HG03064 (cell line): Measurements from ENCODE around the gene CELA1.
"Not testable (repeated sequence)": the region's sequence is repeated elsewhere in the genome, so short reads cannot be mapped to it uniquely, and the experiment has no call there.

Experiments
- ATAC-seq: cut with Tn5 transposase; IDR thresholded peaks from one replicate; pipeline ENCODE4 v1.9.1; 2021; ENCODE audit warnings: low read depth; ENCODE audit not compliant: unreplicated experiment

Gene CELA1

DNA sequence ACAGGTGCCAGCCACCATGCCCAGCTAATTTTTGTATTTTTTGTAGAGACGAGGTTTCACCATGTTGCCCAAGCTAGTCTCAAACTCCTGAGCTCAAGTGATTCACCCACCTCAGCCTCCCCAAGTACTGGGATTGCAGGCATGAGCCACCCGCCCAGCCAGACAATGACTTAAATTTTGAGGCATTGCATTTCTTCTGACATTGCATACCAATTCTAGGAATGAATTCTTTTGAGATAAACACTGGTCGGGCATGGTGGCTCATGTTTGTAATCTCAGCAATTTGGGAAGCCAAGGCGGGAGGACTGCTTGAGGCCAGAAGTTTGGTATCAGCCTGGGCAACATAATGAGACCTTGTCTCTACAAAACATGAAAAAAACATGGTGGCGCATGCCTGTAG, 2.5 kb upstream of the CELA1 start:
- ATAC-seq = no peak

DNA sequence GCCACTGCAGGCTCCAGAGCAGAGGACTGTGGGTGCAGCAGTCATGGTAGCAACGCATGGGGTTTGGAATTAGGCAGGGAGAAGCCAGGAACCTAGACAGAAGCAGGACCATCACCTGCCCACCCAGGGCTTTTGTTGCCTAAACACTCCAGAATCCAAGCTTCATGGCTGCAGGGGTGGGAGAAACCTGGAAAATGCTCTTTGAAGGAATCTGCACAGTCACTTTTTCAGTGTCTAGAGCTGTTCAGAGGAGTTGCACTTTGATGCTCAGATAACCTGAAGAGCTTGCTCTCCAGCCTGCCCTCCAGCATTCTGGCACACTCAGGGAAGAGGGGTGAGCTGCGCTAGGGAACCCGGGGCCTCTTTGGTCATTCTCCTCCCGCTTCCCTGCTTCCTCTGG, 1.6 kb upstream of the CELA1 start:
- ATAC-seq = no peak

DNA sequence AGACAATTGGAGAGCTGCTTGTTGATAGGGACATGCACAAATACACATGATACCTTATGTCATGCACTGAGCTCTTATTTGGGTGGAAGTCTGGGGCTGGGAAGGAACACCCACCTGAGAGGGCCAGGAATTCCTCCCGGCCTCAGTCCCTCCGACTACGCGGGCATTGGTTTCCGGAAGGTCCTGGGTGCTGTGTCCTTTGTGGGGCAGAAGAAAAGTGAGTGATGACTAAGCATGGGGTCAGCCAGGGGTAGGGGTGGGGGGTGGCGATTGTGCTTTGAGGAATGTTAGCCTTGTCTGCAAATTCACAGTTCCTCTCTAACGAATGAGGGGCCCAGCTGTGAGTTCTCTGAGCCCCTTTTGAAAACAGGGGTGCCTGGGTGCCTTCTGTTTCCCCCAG, 798 bp downstream of the CELA1 start:
- ATAC-seq = no peak

DNA sequence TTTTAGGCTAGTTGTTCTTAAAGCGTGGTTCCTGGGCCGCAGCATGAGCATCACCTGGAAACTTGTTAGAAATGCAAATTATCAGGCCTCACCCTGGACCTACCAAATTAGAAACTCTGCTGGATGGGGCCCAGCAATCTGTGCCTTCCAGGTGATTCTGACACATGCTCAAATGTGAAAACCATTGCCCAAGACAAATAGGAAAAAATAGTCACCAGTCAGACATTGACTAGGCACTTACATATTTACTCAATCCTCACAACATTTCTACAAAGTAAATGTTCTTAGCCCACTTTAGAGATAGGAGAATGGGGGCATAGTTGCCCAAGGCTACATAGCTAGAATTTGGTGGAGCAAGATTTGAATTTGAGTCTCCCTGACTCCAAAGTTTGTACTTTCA, 3.3 kb downstream of the CELA1 start:
- ATAC-seq = no peak

DNA sequence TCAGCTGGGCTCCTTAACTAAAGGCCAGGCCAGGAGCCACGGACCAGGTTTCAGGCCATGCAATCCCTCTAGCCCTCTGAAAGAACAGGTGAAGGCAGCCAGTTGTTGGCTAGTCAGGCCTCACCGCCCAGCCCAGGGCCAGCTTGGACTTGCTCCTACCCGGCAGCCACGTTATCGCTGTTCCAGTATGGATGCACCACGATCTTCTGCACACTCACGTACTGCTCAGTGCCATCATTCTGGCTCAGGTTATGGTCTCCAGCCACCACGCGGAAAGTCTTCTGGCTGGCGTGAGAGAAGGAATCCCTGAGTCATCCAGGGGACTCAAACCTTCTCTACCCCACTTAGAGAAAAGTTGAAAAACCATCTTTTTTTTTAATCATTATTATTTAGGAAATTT, 4.1 kb downstream of the CELA1 start:
- ATAC-seq = no peak

DNA sequence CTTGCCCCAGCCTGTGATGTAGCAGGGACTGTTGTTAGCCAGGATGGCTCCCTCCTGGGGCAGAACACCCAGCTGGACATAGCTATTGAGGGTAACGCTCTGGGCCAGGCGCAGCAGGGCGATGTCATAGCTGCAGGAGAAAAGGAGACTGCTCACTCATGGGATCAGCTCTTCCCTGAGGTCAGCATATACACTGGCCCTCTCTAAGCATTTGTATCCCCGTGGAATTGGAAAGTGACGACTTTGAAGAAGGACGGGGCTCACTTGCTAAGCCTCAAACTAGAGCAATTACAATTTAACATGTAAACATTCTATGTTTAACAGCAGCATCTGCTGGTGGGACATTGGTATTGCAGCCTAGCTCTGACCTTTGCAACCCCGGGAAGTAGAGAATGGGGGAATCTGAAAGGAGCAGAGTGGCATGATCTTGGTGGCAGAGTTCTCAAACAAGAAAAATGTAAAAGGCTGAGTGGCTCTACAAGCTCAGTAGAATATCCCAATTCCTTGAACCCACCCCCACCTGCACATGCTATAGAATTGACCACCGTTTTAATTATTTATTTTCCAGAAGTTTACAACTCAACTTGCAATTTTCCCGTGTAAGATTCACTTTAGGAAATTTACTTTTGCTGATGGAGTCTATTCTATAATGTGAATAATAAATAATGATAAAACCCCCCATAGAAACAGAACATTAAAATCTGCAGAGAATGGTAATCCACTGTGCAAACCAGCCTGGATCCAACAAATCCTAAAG, 5.0 kb downstream of the CELA1 start:
- ATAC-seq = no peak

DNA sequence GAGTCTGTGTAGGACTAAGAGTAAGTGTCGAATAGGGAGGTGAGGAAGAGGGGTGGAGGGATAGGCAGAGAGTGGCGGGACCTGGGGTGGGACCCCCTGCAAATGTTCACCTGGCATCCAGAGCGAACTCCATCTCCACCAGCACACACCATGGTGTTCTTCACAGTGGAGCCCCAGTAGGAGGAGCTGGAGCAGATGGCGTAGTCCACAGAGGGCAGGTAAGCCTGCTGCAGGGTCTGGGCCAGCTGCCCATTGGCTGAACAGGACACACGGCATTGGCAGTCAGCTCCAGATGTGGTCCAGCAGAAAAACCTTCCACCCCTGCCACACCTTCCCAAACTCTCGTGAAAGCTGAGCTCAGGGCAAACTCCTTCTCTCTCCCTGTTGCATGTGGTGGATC, 6.7 kb downstream of the CELA1 start:
- ATAC-seq = no peak

DNA sequence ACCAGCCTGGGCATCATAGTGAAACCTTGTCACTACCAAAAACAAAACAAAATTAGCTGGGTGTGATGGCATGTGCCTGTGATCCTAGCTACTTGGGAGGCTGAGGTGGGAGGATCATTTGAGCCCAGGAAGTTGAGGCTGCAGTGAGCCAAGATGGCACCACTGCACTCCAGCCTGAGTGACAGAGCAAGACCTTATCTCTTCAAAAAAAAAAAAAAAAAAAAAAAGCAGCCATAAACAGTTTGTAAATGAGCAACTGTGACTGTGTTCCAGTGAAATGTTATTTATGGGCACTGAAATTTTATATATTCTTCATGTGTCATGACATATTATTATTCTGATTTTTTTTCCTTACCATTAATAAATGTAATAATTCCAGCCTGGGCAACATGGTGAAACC, 9.1 kb downstream of the CELA1 start:
- not testable (repeated sequence) for ATAC-seq

DNA sequence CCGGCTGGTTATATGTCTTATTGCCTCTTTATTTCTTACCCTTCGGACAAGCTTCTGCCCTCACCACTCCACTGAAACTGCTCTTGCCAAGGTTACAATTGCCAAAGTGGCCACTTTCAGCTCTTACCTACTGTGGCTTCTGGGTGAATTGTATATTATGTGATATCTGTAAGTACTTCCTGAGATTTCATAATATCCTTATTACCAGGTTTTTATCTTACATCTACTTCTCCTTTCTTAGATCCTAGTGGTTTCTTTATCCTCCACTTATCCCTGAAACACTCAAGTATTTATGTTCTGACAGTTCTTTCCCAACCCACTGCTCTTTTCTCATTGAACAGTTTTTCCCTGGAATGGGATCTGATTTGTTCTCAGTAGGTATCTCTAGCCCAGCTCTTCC, 10.5 kb downstream of the CELA1 start:
- no peak for ATAC-seq

DNA sequence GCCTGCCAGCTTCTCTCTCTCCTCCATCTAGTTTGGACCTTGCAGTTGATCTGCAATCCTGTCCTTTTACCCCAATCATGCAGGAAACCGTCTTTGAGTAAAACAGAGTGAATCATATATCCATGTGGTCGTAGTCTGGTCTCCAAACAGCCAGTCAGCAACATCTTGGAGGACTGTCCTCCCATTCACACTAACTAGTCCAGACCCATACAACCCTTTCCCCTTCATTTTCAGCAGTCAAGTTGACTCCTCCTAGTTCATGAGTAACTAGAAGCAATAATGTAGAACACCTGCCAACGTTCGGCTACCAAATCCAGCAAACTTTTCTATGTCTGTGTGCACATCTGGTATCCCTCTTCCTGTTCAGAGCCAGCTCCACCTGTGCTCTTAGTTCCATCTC, 11.7 kb downstream of the CELA1 start:
- ATAC-seq = no peak

DNA sequence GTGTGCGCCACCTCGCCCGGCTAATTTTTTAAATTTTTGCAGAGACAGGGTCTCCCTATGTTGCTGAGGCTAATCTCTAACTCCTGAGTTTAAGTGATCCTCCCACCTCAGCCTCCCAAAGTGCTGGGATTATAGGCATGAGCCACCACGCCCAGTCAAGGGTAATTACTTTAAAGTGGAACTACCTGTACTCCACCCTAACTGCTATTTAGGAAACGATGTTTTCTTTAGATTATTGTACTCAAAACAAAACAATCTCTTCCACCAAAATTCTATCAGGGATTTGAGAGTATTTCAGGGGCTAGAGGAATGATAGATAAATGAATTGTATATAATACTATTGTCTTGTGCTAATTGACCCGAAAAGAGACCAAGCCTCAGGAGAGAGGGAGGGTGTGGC, 12.9 kb downstream of the CELA1 start:
- ATAC-seq = no peak

DNA sequence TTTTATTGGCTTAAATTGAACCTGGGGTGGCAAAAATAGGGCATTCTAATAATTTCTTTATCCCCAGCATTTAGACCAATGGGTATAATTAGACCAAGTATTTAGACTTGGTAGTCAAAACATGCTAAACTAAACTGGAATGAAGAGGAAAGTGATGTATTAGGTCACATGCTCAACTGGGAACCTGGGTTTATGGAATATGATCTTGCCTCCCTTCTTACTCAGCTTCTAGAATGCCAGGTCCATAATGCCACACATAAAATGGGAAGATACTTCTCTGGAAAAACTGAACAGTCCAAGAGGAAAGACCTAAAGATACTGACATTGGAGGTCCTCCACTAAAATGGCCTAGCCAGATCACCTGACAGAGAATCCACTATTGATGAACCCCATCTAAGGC, 16.3 kb downstream of the CELA1 start:
- ATAC-seq = no peak

DNA sequence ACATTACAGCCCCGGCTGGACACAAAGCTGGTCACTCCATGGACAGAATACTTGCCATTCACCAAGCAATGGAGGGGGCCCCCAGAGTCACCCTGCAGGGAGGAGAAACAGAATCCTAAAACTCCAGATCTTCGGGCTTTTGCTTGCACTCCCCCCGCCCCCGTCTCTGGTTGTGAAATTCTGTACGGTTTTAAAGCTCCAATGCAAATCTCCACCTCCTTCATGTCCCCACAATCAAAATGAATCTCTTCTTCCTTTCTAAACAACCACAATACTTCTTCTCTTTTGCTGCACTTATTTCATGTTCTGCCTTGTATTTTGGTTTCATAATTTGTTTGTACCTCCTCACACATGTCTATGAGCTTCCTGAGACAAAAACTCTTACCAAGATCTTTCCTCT, 16.7 kb downstream of the CELA1 start:
- no peak for ATAC-seq

DNA sequence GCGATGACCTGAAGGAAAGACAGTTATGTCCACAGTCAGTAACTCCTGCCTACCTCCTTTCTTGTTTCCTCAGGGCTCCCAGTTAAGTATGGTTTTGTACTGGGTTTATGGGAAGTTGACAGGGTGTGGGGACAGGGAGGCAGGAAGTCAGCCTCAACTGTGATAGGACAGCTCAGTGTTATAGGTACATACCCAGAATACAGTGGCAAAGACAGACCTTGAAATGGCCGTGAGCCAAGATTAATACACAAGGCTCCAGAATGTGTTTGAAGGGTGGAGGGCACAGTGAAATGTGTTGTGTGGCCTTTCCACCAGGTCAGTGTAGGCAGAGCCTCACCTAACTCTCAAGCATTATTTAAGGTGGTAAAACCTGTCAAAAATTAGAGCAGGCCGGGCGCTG, 17.9 kb downstream of the CELA1 start:
- ATAC-seq = no peak

DNA sequence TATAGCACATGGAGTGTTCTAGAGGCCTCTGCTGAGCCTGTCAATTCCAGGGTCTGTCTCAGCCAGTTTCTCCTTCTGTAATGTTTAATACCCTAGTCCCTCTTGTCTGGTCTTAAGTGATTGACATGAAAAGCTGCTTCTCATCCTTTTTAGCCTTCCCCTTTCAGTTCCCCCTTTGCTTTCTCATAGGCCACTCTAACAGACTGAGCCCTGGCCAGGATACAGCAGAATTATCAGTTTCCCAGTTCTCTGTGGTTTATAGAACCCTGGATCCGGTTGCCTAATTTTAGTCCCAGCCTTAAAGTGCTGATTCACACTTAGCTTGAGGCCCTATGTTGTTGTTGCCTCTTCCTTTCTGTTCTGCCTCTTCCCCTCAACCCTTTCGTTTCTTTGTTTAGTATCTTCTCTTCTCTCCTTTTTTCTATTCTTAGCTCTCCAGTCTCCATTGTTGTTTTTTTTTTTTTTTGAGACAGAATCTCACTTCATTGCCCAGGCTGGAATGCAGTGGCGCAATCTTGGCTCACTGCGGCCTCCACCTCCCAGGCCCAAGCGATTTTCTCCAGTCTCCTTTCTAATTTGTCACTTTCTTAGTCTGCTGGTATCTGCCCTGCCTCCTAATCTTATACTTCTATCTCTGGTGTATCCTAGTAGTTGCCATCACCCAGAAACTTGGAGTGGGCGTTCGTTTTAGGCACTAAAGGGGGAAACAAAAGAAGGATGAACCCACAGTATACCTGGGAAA, 19.6 kb downstream of the CELA1 start:
- peak; percentile 43 for ATAC-seq

DNA sequence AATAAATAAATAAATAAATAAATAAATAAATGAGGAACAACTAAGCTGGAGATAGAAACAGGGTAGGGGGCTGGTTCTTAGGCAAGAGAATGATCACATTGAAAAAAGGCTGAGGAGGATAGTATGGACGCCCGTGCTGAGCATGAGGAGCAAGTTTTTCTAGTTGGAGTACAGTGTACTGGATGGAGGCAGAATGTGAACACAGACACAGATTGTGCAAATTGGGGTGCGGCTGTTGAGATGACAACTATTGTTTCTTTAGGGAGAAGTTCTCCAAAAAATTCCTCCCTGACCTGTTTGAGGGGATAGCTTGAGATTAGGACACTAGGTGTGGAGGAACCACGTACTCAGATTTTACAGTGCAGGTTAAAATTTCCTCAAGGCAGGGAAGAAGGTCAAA, 21.5 kb downstream of the CELA1 start:
- ATAC-seq = no peak

DNA sequence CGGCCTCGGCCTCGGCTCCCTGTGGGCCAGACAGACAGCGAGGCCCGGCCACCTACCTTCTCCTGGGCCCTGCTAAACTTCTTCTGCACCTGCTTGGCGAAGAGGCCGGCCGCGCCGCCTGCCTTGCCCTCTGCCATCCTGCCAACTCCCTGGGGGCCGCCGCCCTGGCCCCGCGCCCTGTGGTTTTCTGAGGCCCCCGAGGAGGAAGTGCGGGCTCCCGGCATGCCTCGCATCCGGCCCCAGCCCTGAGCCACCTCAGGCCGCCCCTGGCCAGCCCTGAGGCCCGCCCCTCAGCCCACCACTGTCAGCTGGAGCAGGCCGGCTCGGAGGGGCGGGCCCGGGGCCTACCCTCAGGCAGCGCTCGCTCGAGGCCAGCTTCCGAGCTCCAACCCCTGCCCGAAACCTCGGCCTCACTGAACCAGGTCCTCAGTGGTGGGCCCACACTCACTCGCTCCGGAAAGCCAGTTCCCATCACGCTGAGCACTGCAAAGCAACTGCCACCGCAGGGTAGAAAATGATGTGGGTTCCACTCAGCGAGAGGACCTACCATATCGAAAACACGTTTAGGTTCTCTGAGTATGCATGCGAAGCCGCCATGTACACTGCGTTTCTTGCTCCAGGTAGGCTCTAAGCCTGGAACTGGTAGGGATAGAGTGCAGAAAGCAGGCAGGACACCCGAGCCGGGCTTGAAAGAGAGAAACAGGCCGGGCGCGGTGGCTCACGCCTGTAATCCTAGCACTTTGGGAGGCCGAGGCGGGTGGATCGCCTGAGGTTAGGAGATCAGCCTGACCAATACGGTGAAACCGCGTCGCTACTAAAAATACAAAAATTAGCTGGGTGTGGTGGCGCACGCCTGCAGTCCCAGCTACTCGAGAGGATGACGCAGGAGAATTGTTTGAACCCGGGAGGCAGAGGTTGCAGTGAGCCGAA, 22.2 kb downstream of the CELA1 start, which contains the start of gene BIN2:
BIN2 (minus strand) TSS at position 209 of the 930 bp plus-strand sequence; CDS start at position 137, 72 bp downstream.
- ATAC-seq = peak; percentile 54

DNA sequence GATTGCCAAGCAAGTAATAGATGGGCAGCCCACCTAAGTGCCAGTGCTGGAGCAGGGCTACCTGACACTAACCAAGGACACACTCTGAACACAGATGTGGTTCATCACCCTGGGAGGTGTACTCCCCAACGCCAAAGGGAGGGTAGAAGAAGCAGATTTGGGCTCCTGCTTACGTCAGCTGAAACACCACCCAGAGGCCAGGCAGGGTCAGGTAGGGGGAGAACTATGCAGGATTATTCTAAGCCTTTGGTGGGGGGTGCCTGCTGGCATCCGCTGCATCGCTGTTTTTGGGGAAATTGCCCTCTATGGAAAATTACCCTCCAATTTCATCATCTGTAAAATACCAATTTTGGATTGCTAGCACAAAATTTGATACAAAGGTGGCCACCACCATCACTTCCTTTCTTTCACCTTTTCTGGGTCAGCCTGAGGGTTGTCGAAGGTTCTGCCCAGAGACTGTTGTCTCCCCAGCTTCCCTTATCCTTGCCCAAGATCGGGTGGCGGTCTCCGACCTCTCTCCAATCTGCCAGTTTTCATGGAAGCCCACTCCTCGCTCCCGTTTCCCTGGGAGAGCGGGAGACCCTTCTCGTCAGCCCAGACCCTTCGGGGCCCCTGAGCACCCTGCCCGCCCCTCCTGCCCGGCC, 23.0 kb downstream of the CELA1 start:
- no peak for ATAC-seq

DNA sequence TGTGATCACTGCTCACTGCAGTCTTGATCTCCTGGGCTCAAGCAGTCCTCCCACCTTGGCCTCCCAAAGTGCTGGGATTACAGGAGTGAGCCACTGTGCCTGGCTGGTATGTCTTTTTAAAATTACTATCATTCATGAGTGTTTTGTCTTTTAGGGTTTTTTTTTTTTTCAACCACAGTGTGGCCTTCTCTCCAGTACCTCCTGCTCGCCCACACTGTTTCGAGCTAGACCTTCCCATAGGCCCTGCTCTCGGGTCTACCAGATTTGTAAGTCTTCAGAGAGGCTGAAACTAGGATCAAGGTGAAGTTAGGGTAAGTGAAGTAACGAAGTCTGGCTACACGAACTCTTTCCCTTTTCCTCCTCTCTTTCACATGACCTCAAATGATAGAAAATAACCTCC, 24.0 kb downstream of the CELA1 start:
- no peak for ATAC-seq

DNA sequence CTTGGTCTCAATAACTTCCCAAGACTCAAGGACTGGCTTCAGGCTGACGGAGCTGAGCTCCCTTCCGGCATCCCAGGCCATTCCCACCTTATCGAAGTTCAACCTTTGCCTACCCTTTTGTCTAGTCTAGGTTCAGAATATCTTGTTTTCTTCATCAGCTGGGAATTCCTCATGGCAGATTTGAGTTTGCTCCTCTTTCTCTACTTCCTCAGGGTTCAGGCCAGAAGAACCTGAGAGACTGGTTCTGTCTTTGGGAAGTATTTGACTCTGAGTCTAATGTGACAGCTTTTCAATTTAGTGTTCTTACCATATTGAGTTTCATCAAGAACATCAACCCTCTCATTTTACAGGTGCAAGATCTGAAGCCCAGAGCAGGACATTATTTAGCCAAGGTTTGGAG, 24.6 kb downstream of the CELA1 start:
- ATAC-seq = no peak
